HCT116 (cell line): ENCODE results near the gene HEXD. TPM values are rescaled to one million over a fixed set of nuclear protein-coding genes. Genes with fewer than 3 reads are reported as not detected.

Source experiments
- ATAC-seq: fragments of 200-7000 bp; cut with Tn5 transposase; 2 replicates; pipeline ENCODE4 v1.9.1; 2020; ENCODE audit warnings: mild to moderate bottlenecking, moderate library complexity
- BruUV-seq: library from RNA; stranded (reverse); fragments of 400-500 nt; replicated peaks from 2 replicates; lab custom pipeline; 2021; lab: Mats Ljungman, UMichigan
- CTCF ChIA-PET: fragments of 300-600 bp; sonication (Branson Sonifier 250); formaldehyde crosslinking; loops from one replicate; lab custom pipeline; 2021; ENCODE audit warnings: antibody characterized with exemption; lab: Charles Lee
- POLR2A ChIA-PET: fragments of 300-600, 350-600 bp; sonication (Branson Sonifier 250); formaldehyde crosslinking; loops from one replicate; lab custom pipeline; 2021; ENCODE audit warnings: antibody characterized with exemption; lab: Charles Lee
- RAD21 ChIA-PET, 2 experiments: fragments of 300-600 bp; sonication (Branson Sonifier 250); formaldehyde crosslinking; loops; one replicate each; lab custom pipeline; 2023; ENCODE audit warnings: low total read pairs in 2 of 2; ENCODE audit not compliant: uncharacterized antibody in 2 of 2, unreplicated experiment in 2 of 2, low non-redundant PET in 1 of 2; lab: Charles Lee
- DNase-seq: peaks from one replicate; pipeline ENCODE4 v3.0.0-alpha.2; 2010; ENCODE audit warnings: low read depth, low spot score
- H2AFZ ChIP-seq: fragments of 200-600 bp; shearing (Covaris generic), sonication (generic); 2 replicates; pipeline ENCODE4 v1.6.1; 2017; ENCODE audit warnings: low read depth, mixed run types, mixed read lengths, antibody characterized with exemption, low read length; ENCODE audit not compliant: poor library complexity, severe bottlenecking
- H3K27ac ChIP-seq: 2 replicates; pipeline ENCODE4 v1.5.1; 2012; ENCODE audit warnings: low read depth, low read length
- H3K27me3 ChIP-seq: fragments of 200-600 bp; sonication (generic); 2 replicates; pipeline ENCODE4 v1.6.1; 2016; ENCODE audit warnings: mixed run types, low read length, mixed read lengths; ENCODE audit not compliant: insufficient read depth
- H3K36me3 ChIP-seq, 2 experiments: fragments of 200-500 bp in 1 of 2; fragments of 200-600 bp in 1 of 2; sonication (Bioruptor generic) in 1 of 2; sonication (generic) in 1 of 2; 2 replicates each; pipeline versions ENCODE4 v1.5.1 to v1.6.1; 2014 to 2016; ENCODE audit warnings: low read length in 2 of 2, inconsistent platforms in 1 of 2, mixed read lengths in 1 of 2, mixed run types in 1 of 2; ENCODE audit not compliant: insufficient read depth in 2 of 2, control insufficient read depth in 1 of 2
- H3K4me1 ChIP-seq, 2 experiments: fragments of 200-600 bp in 1 of 2; sonication (generic) in 1 of 2; 2 replicates each; pipeline versions ENCODE4 v1.5.1 to v1.6.1; 2012 to 2017; ENCODE audit warnings: low read length in 2 of 2, inconsistent platforms in 1 of 2, mild to moderate bottlenecking in 1 of 2, mixed read lengths in 1 of 2, mixed run types in 1 of 2, moderate library complexity in 1 of 2; ENCODE audit not compliant: insufficient read depth in 2 of 2, control insufficient read depth in 1 of 2
- H3K4me2 ChIP-seq: fragments of 200-600 bp; sonication (generic); 2 replicates; pipeline ENCODE4 v1.6.1; 2017; ENCODE audit warnings: mixed run types, low read length, mixed read lengths
- H3K4me3 ChIP-seq, 2 experiments: fragments of 200-600 bp in 1 of 2; sonication (generic) in 1 of 2; replicated peaks in 1 of 2; 2 replicates each; pipeline ENCODE4 v1.5.1; 2011 to 2016; ENCODE audit warnings: low read length in 2 of 2, control low read depth in 1 of 2, low read depth in 1 of 2, mild to moderate bottlenecking in 1 of 2, mixed read lengths in 1 of 2, mixed run types in 1 of 2
- H3K79me2 ChIP-seq: fragments of 200-600 bp; sonication (generic); 2 replicates; pipeline ENCODE4 v1.6.1; 2017; ENCODE audit warnings: mild to moderate bottlenecking, mixed run types, low read length, moderate library complexity, mixed read lengths; ENCODE audit not compliant: insufficient read depth
- H3K9ac ChIP-seq: fragments of 200-600 bp; sonication (generic); 2 replicates; pipeline ENCODE4 v1.6.1; 2016; ENCODE audit warnings: low read length, mixed read lengths
- H3K9me2 ChIP-seq: fragments of 200-600 bp; sonication (generic), shearing (Covaris generic); 2 replicates; pipeline ENCODE4 v1.6.1; 2017; ENCODE audit warnings: mixed run types, mild to moderate bottlenecking, moderate library complexity; ENCODE audit not compliant: insufficient read depth
- H3K9me3 ChIP-seq, 2 experiments: fragments of 200-500 bp in 1 of 2; fragments of 200-600 bp in 1 of 2; sonication (Bioruptor generic) in 1 of 2; sonication (generic) in 1 of 2; 2 replicates each; pipeline ENCODE4 v1.6.1; 2014 to 2017; ENCODE audit warnings: low read length in 2 of 2, mixed read lengths in 2 of 2, inconsistent platforms in 1 of 2, low read depth in 1 of 2, mild to moderate bottlenecking in 1 of 2, mixed run types in 1 of 2, moderate library complexity in 1 of 2; ENCODE audit not compliant: control insufficient read depth in 1 of 2, insufficient read depth in 1 of 2
- H4K20me1 ChIP-seq: fragments of 200-600 bp; sonication (generic), shearing (Covaris generic); 2 replicates; pipeline ENCODE4 v1.6.1; 2017; ENCODE audit warnings: mixed run types, mild to moderate bottlenecking, moderate library complexity; ENCODE audit not compliant: insufficient read depth
- CBX3 ChIP-seq: IDR thresholded peaks from 2 replicates; pipeline ENCODE4 v1.6.1; 2012; ENCODE audit warnings: low read depth
- REST ChIP-seq: IDR thresholded peaks from 2 replicates; pipeline ENCODE4 v1.6.1; 2012; ENCODE audit warnings: low read depth
- YY1 ChIP-seq: IDR thresholded peaks from 2 replicates; pipeline ENCODE4 v1.6.1; 2011; ENCODE audit warnings: low read length, low read depth, moderate library complexity, mild to moderate bottlenecking; ENCODE audit not compliant: insufficient replicate concordance; ENCODE audit errors: extremely low read depth
- ZFX ChIP-seq: fragments of 450-650 bp; IDR thresholded peaks from 2 replicates; pipeline ENCODE4 v1.6.1; 2017
- intact Hi-C: fragments of 100-400 bp; cut with micrococcal nuclease; formaldehyde crosslinking; loops from 2 replicates; pipeline ENCODE4 v1.10.0; 2022
- total RNA-seq: library from RNA; stranded (reverse); gene quantifications from one replicate; pipeline ENCODE4 v1.2.1, GENCODE V29; 2021; ENCODE audit not compliant: unreplicated experiment

HEXD gene
- total RNA-seq, 1 experiment from 2014 or later = 45.2 TPM

GRCh38 chr17:82385559-82386254 lies 32.4 kb upstream of the HEXD start:
- no peaks in the 10 kb centered on the region for H3K27me3 ChIP-seq
- no peak overlapping the region for H3K4me2 ChIP-seq
- POLR2A ChIA-PET = no interaction called here

More at GRCh38 chr17:82385559-82386254, 32.4 kb upstream of the HEXD start:
- H4K20me1 ChIP-seq = no peaks in the 10 kb centered on the region
- ATAC-seq (no peak), DNase-seq (no peak)
- H3K27ac ChIP-seq = no peak overlapping the region
- TF ChIP-seq REST = no peak
- peak; percentile 2; the same call in 1 of the 2 replicates for TF ChIP-seq ZFX
- no peak for TF ChIP-seq CBX3
- TF ChIP-seq YY1 = no peak
- BruUV-seq = no TSS peak
- peaks cover 15 to 33% of the 10 kb centered on the region in 2 experiments for H3K4me1 ChIP-seq
- no peaks in the 10 kb centered on the region for H3K36me3 ChIP-seq
- intact Hi-C loops = no loop called here
- H3K79me2 ChIP-seq = no peaks in the 10 kb centered on the region
- ChIA-PET CTCF (no interaction called here), RAD21 (no interaction called here)
- no peak overlapping the region for H3K4me3 ChIP-seq
- no peak overlapping the region for H2AFZ ChIP-seq
- H3K9ac ChIP-seq = no peak overlapping the region
- H3K9me3 ChIP-seq = no peaks in the 10 kb centered on the region
- H3K9me2 ChIP-seq = no peaks in the 10 kb centered on the region
